Body of pancreas (tissue), 4 donors: ENCODE data around the gene KLHL12. TPM values are rescaled to one million over a fixed set of nuclear protein-coding genes. Genes with fewer than 3 reads are reported as not detected.
A peak's percentile ranks its signal among the peaks of the same experiment; 100 is the strongest.

Experiments
- ATAC-seq: fragments of 150-250 bp; one replicate; pipeline ENCODE4 v1.9.1; 2016
- DNase-seq, 4 donors: peaks; one replicate each; pipeline ENCODE4 v3.0.0-alpha.2; 2019
- H3K27ac ChIP-seq, 4 donors: fragments of 200-600 bp; sonication (generic); 1 replicate in 3 of 4; 2 replicates in 1 of 4; pipeline versions ENCODE4 v1.5.1 to v1.6.1; 2016 to 2019; ENCODE audit warnings: mild to moderate bottlenecking in 1 of 4, mixed read lengths in 1 of 4, moderate library complexity in 1 of 4
- H3K27me3 ChIP-seq, 2 donors: fragments of 200-600 bp; sonication (generic); one replicate each; pipeline ENCODE4 v1.6.0; 2016; ENCODE audit warnings: mild to moderate bottlenecking in 1 of 2
- H3K36me3 ChIP-seq, 2 donors: fragments of 200-600 bp; sonication (generic); replicated peaks in 1 of 2; 2 replicates each; pipeline ENCODE4 v1.5.1; 2016; ENCODE audit warnings: low read depth in 2 of 2; ENCODE audit not compliant: insufficient read depth in 1 of 2
- H3K4me1 ChIP-seq: fragments of 200-600 bp; sonication (generic); one replicate; pipeline ENCODE4 v1.6.0; 2016
- H3K4me3 ChIP-seq, 2 donors: fragments of 200-600 bp; sonication (generic); 1 replicate in 1 of 2; 2 replicates in 1 of 2; pipeline ENCODE4 v1.5.1; 2016 to 2019
- H3K9me3 ChIP-seq, 3 donors: fragments of 200-600 bp; sonication (generic); 1 replicate in 2 of 3; 2 replicates in 1 of 3; pipeline ENCODE4 v1.5.1; 2016
- POLR2A ChIP-seq, 3 donors: fragments of 450-650 bp; IDR thresholded peaks; one replicate each; pipeline ENCODE4 v1.6.1; 2016; ENCODE audit warnings: antibody characterized with exemption in 3 of 3, mild to moderate bottlenecking in 2 of 3
- WGBS, 2 donors: methylation state at CpG; one replicate each; pipeline ENCODE4 v1.1.5; 2017; 5-methylcytosine and 5-hydroxymethylcytosine counted together
- intact Hi-C: fragments of 100-400 bp; cut with DNase I; formaldehyde crosslinking; loops from one replicate; pipeline ENCODE4 v1.15.1; 2023
- total RNA-seq, 2 donors: library from RNA; depleted of rRNA; stranded (reverse); fragments of >200 nt; gene quantifications; one replicate each; pipeline ENCODE4 v1.1.0, GENCODE V29; 2016
- TF ChIP-seq, protein P1 (sequence below), 7 experiments: fragments of 450-650 bp in 4 of 7; fragments of 200-600 bp in 3 of 7; sonication (generic) in 3 of 7; IDR thresholded peaks; one replicate each; pipeline ENCODE4 v1.5.1; 2016 to 2019; ENCODE audit warnings: antibody characterized with exemption in 7 of 7

KLHL12 gene
- total RNA-seq, 2 donors from 2014 or later: 15.3 to 21.8 TPM

DNA sequence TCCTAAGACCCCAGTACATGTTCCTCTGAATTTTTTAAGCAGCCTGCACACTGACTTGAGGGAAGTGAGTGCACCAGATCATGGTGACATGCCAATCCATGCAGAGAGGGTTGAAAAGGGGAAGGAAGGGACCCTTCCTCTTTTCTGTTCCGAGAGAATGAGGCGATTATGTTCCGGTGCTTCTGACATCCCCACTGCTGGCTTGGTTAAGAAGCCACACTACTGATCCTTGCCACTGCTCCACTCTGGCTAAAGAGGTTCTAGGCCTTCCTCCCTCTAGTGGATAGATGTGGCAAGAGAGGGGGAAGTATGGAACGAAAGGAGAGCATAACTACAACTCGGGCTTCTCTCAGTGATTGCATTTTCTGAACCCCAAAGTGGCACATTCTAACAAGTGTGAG, 41.9 kb upstream of the KLHL12 start:
- TF ChIP-seq, protein P1, sequence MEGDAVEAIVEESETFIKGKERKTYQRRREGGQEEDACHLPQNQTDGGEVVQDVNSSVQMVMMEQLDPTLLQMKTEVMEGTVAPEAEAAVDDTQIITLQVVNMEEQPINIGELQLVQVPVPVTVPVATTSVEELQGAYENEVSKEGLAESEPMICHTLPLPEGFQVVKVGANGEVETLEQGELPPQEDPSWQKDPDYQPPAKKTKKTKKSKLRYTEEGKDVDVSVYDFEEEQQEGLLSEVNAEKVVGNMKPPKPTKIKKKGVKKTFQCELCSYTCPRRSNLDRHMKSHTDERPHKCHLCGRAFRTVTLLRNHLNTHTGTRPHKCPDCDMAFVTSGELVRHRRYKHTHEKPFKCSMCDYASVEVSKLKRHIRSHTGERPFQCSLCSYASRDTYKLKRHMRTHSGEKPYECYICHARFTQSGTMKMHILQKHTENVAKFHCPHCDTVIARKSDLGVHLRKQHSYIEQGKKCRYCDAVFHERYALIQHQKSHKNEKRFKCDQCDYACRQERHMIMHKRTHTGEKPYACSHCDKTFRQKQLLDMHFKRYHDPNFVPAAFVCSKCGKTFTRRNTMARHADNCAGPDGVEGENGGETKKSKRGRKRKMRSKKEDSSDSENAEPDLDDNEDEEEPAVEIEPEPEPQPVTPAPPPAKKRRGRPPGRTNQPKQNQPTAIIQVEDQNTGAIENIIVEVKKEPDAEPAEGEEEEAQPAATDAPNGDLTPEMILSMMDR (IDR thresholded peaks at IDR 0.05): peak; percentile 33 to 74 (median 66)
- TF ChIP-seq POLR2A (IDR thresholded peaks at IDR 0.05): no peak
- ATAC-seq (peak; percentile 49), DNase-seq (peak; percentile 36 to 80 (median 53))
- Histone ChIP-seq H3K36me3 (no peaks in the 10 kb centered on the region), H3K4me1 (peaks cover 33% of the 10 kb centered on the region), H3K27me3 (no peaks in the 10 kb centered on the region), H3K27ac (peak overlapping the region in 1 of 4 donors; percentile 85), H3K9me3 (no peaks in the 10 kb centered on the region), H3K4me3 (no peak overlapping the region)
- intact Hi-C loops: no loop called here
- WGBS, 2 donors: 22 to 29% methylated on average over 5 of the region's 5 CpGs

DNA sequence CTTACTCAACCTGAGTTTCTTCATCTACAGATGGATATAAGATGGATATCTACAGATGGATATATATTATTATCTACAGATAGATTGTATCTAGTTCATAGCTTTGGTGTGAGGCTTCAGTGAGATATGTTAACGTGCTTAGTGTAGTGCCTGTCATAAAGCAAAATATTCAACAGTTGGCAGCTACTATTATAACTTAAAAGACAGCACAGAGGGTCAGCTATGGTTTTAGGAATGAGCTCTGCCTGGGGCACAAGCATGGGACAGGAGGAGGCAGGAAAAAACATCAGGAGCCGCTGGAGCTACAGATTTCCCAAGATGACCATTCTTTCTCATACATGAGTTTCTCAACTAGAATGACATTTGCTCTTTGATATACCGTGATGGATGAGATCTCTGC, 41.3 kb upstream of the KLHL12 start:
- 69 to 79% methylated on average over 3 of the region's 3 CpGs for WGBS, 2 donors
- Histone ChIP-seq H3K9me3 (no peaks in the 10 kb centered on the region), H3K27me3 (no peaks in the 10 kb centered on the region), H3K36me3 (peaks cover 0 to 3% of the 10 kb centered on the region in 2 donors), H3K4me1 (peaks cover 33% of the 10 kb centered on the region), H3K4me3 (no peak overlapping the region), H3K27ac (peak overlapping the region in 3 of 4 donors; percentile 43 to 85 (median 85))
- intact Hi-C loops: no loop called here
- ATAC-seq (no peak), DNase-seq (no peak)
- TF ChIP-seq, protein P1 (IDR thresholded peaks at IDR 0.05): no peak
- no peak for TF ChIP-seq POLR2A (IDR thresholded peaks at IDR 0.05)

DNA sequence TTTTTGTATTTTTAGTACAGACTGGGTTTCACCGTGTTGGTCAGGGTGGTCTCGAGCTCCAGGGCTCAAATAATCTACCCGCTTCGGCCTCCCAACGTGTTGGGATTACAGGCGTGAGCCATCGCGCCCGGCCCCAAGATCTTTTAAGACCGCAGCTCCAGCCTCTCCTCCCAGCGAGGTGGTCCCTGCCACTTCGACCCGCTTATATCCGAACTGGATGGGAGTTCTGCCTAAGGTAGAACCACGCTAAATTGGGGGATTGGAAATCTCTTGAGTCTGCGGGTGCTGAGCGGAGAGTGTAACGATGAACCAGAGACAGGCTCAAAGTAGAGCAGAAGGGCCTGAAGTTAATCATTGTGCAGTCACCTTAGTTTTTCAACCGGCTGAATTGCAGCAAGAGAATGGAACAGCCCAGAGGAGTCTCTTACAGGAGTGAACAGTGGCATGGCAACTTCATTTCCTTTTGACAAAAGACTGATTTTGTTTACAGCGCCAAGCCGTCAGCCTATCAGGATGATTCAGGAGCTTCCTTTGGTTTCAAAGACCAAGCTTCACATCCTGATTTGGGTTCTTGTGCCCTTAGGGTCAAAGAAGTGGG, 40.7 kb upstream of the KLHL12 start:
- intact Hi-C loops: no loop called here

DNA sequence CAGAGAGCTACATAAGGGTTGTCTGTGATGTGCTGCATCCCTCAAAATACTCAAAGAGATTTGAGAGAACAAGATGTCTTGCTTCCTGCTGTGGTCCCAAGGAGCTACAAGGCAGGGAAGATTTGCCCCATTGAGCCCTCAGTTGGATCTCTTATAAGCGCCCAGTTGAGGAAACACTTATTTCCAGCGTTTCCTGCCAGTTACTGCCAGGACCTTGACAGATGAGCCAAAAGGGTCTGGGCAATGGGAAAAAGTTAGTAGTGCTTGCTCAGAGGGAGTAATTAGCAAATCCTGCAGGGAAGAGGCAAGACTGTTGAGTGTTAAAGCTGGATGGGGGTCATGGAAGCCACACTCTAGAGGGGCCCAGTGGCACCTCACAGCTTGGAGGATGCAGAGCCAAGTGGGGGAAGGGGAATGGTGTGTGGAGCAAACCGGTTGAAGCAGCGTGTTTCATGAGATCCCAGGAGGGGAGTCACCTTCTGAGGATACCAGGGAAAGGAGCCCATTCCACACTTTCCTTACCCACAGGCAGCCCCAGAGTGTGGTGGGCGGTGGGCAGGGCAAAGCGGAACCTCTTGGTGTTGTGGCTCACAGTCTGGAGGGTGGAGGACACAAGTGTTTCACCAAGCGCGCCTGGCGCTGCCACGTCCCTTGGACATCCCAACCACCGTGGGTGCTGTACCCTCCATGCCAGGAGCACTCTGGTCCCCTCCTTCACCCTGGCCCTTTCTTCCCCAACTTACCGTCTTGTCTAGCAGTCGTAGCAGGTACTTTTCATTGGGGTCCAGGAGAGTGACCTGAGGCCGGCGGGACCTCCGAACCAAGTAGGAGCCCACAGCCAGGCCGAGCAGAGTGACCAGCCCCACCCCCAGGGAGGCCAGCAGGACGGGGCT, 39.2 kb upstream of the KLHL12 start:
- WGBS, 2 donors: 39 to 56% methylated on average over 6 to 18 of the region's 18 CpGs
- peaks cover 0 to 7% of the 10 kb centered on the region in 2 donors for H3K36me3 ChIP-seq
- ATAC-seq: peak; percentile 1
- no peaks in the 10 kb centered on the region for H3K9me3 ChIP-seq
- peak in 1 of 4 donors; percentile 10 for DNase-seq
- intact Hi-C loops: no loop called here
- TF ChIP-seq, protein P1 (IDR thresholded peaks at IDR 0.05): no peak
- TF ChIP-seq POLR2A (IDR thresholded peaks at IDR 0.05): no peak
- H3K4me1 ChIP-seq: peaks cover 33% of the 10 kb centered on the region
- H3K27me3 ChIP-seq: no peaks in the 10 kb centered on the region
- H3K27ac ChIP-seq: peak overlapping the region; percentile 79 to 91 (median 85)
- H3K4me3 ChIP-seq: peak overlapping the region; percentile 89 to 94

More for the DNA sequence above, 40.7 kb upstream of the KLHL12 start:
- peak overlapping the region; percentile 35 to 85 (median 64) for H3K27ac ChIP-seq
- TF ChIP-seq, protein P1 (IDR thresholded peaks at IDR 0.05): peak in 1 of 7 experiments; percentile 6
- TF ChIP-seq POLR2A (IDR thresholded peaks at IDR 0.05): peak in 1 of 3 donors; percentile 23
- H3K9me3 ChIP-seq: no peaks in the 10 kb centered on the region
- WGBS, 2 donors: 3 to 6% methylated on average over 20 to 21 of the region's 21 CpGs
- peak overlapping the region; percentile 15 to 44 for H3K4me3 ChIP-seq
- H3K27me3 ChIP-seq: no peaks in the 10 kb centered on the region
- peak; percentile 12 for ATAC-seq
- DNase-seq: peak in 1 of 4 donors; percentile 33
- peaks cover 33% of the 10 kb centered on the region for H3K4me1 ChIP-seq
- H3K36me3 ChIP-seq: peaks cover 0 to 4% of the 10 kb centered on the region in 2 donors
